A673 (cell line): ENCODE data around the gene CPNE9.

Experiments
- CTCF ChIP-seq: fragments of 300-800, 200-600 bp; sonication (generic); conservative IDR thresholded peaks from 2 replicates; pipeline ENCODE4 v1.5.1; 2017; ENCODE audit warnings: low read depth, mild to moderate bottlenecking, antibody characterized with exemption, low read length, moderate library complexity, mixed read lengths
- EZH2 ChIP-seq: fragments of 200-600 bp; sonication (generic); IDR thresholded peaks from 2 replicates; pipeline ENCODE4 v1.6.1; 2017; ENCODE audit warnings: borderline replicate concordance, low read depth, mild to moderate bottlenecking, mixed read lengths, antibody characterized with exemption, low read length; ENCODE audit not compliant: poor library complexity, severe bottlenecking

DNA sequence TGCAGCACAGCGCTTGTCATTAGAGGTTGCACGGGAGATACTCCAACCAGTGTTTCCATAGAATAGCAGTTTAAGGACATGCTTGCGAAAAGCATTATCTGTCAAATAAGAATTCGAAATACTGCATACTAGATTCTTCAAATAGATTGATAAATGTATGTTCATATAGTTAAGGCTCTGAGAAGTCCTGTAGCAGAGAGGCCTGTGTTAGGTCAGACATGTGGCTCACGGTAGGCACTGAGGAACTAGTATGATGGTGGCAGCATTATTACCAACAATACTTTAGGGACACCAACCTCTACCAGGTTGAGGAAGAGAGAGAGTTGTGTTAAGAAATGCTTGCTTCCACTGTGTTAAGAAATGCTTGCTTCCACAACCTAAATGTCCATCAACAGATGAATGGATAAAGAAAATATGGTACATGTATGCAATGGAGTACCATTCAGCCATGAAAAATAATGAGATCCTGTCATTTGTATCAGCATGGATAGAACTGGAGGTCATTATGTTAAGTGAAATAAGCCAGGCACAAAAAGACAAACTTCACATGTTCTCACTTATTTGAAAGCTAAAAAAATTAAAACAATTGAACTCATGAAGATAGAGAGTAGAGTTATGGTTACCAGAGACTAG lies 39.4 kb upstream of the CPNE9 start:
- no peak for TF ChIP-seq EZH2
- TF ChIP-seq CTCF = no peak
